CD14-positive monocyte (primary cell): Measurements from ENCODE around the gene SLC35B4. TPM values are rescaled to one million over a fixed set of nuclear protein-coding genes. Genes with fewer than 3 reads are reported as not detected.

ENCODE experiments used
- DNase-seq, 3 donors: peaks; one replicate each; pipeline ENCODE4 v3.0.0-alpha.2; 2011 to 2022
- H2AFZ ChIP-seq: 2 replicates; pipeline ENCODE4 v1.6.0; 2012; ENCODE audit warnings: mild to moderate bottlenecking, low read depth, low read length, inconsistent platforms; ENCODE audit not compliant: insufficient read depth, poor library complexity, severe bottlenecking
- H3K27ac ChIP-seq, 2 donors: 1 replicate in 1 of 2; 2 replicates in 1 of 2; pipeline ENCODE4 v1.5.1; 2012 to 2013; ENCODE audit warnings: low read length in 2 of 2, control low read depth in 1 of 2, inconsistent platforms in 1 of 2, low read depth in 1 of 2, mild to moderate bottlenecking in 1 of 2
- H3K27me3 ChIP-seq, 2 donors: one replicate each; pipeline versions ENCODE4 v1.6.0 to v1.6.1; 2011 to 2013; ENCODE audit warnings: low read length in 2 of 2; ENCODE audit not compliant: control insufficient read depth in 2 of 2, insufficient read depth in 2 of 2
- H3K36me3 ChIP-seq, 2 donors: replicated peaks in 1 of 2; 1 replicate in 1 of 2; 2 replicates in 1 of 2; pipeline versions ENCODE4 v1.5.1 to v1.6.1; 2012 to 2013; ENCODE audit warnings: low read length in 2 of 2, control low read depth in 1 of 2, inconsistent platforms in 1 of 2, mild to moderate bottlenecking in 1 of 2; ENCODE audit not compliant: insufficient read depth in 2 of 2, control insufficient read depth in 1 of 2
- H3K4me1 ChIP-seq, 2 donors: 1 replicate in 1 of 2; 2 replicates in 1 of 2; pipeline versions ENCODE4 v1.5.1 to v1.6.1; 2012 to 2013; ENCODE audit warnings: low read length in 2 of 2, control low read depth in 1 of 2, inconsistent platforms in 1 of 2, mild to moderate bottlenecking in 1 of 2, moderate library complexity in 1 of 2; ENCODE audit not compliant: insufficient read depth in 2 of 2, control insufficient read depth in 1 of 2
- H3K4me2 ChIP-seq: replicated peaks from 2 replicates; pipeline ENCODE3; 2012; ENCODE audit warnings: low read length, moderate library complexity, mild to moderate bottlenecking; ENCODE audit not compliant: poor library complexity, severe bottlenecking; ENCODE audit errors: extremely low read depth
- H3K4me3 ChIP-seq, 3 experiments: fragments of 200-600 bp in 1 of 3; sonication (generic) in 1 of 3; replicated peaks in 1 of 3; 1 replicate in 2 of 3; 2 replicates in 1 of 3; pipeline ENCODE4 v1.5.1; 2011 to 2013; ENCODE audit warnings: low read length in 3 of 3, mild to moderate bottlenecking in 3 of 3, control low read depth in 2 of 3, low read depth in 2 of 3, inconsistent platforms in 1 of 3, moderate library complexity in 1 of 3
- H3K79me2 ChIP-seq: 2 replicates; pipeline ENCODE4 v1.6.0; 2012; ENCODE audit warnings: mild to moderate bottlenecking, control low read depth, inconsistent platforms, low read length, moderate library complexity; ENCODE audit not compliant: insufficient read depth
- H3K9ac ChIP-seq: 2 replicates; pipeline ENCODE4 v1.6.0; 2017; ENCODE audit warnings: low read length, mild to moderate bottlenecking; ENCODE audit not compliant: insufficient read depth, poor library complexity, severe bottlenecking
- H3K9me3 ChIP-seq, 2 donors: replicated peaks in 1 of 2; 1 replicate in 1 of 2; 2 replicates in 1 of 2; pipeline versions ENCODE4 v1.5.1 to v1.6.1; 2012 to 2013; ENCODE audit warnings: low read length in 2 of 2, control low read depth in 1 of 2; ENCODE audit not compliant: control insufficient read depth in 1 of 2, insufficient read depth in 1 of 2
- H4K20me1 ChIP-seq: 2 replicates; pipeline ENCODE4 v1.6.0; 2012; ENCODE audit warnings: mild to moderate bottlenecking, low read length, control low read depth, moderate library complexity; ENCODE audit not compliant: insufficient read depth
- H3K27ac Mint-ChIP-seq, 7 donors: one replicate each; pipeline ENCODE4 v1.8.0; 2020; ENCODE audit warnings: mild to moderate bottlenecking in 7 of 7, mixed read lengths in 7 of 7, moderate library complexity in 6 of 7, inconsistent platforms in 2 of 7
- H3K27me3 Mint-ChIP-seq, 3 donors: one replicate each; pipeline ENCODE4 v1.8.0; 2021 to 2022; ENCODE audit warnings: low read depth in 3 of 3, mild to moderate bottlenecking in 3 of 3, mixed read lengths in 3 of 3, moderate library complexity in 3 of 3, inconsistent platforms in 1 of 3
- H3K36me3 Mint-ChIP-seq, 2 donors: one replicate each; pipeline ENCODE4 v1.8.0; 2020; ENCODE audit warnings: mixed read lengths in 2 of 2, inconsistent platforms in 1 of 2, mild to moderate bottlenecking in 1 of 2
- H3K4me1 Mint-ChIP-seq: one replicate; pipeline ENCODE4 v1.8.0; 2020; ENCODE audit warnings: mild to moderate bottlenecking, mixed read lengths
- H3K4me3 Mint-ChIP-seq, 2 donors: one replicate each; pipeline ENCODE4 v1.8.0; 2020; ENCODE audit warnings: mild to moderate bottlenecking in 2 of 2, mixed read lengths in 2 of 2, moderate library complexity in 1 of 2
- H3K9me3 Mint-ChIP-seq, 7 donors: one replicate each; pipeline ENCODE4 v1.8.0; 2020 to 2022; ENCODE audit warnings: mixed read lengths in 7 of 7, mild to moderate bottlenecking in 6 of 7, moderate library complexity in 6 of 7, inconsistent platforms in 2 of 7
- CTCF ChIP-seq: fragments of 200-600 bp; IDR thresholded peaks from one replicate; pipeline ENCODE4 v1.8.0; 2022; ENCODE audit warnings: antibody characterized with exemption, mild to moderate bottlenecking
- WGBS: methylation state at CpG from one replicate; pipeline ENCODE4 v1.1.5; 2013; ENCODE audit warnings: missing lambda C conversion rate; ENCODE audit not compliant: insufficient coverage; 5-methylcytosine and 5-hydroxymethylcytosine counted together
- intact Hi-C, 2 donors: fragments of 100-400 bp; cut with micrococcal nuclease; formaldehyde crosslinking; loops; one replicate each; pipeline versions ENCODE4 v1.15.0 to v1.15.1; 2023
- polyA plus RNA-seq, 3 donors: library from polyadenylated mRNA; depleted of rRNA in 1 of 3; unstranded in 2 of 3; stranded (reverse) in 1 of 3; fragments of 300-500 nt in 2 of 3; fragments of >200 nt in 1 of 3; fragmentation: Illumina TruSeq in 2 of 3; gene quantifications; 1 replicate in 2 of 3; 2 replicates in 1 of 3; pipeline ENCODE4 v1.2.3, GENCODE V29; 2012 to 2021

Gene SLC35B4
- polyA plus RNA-seq, 3 donors: 9.4 to 21.1 (median 12.7) TPM

- H3K27ac ChIP-seq: no peak overlapping the region
- WGBS: no CpG with 5 or more reads among the region's 7 CpGs
These were observed 38.1 kb downstream of the SLC35B4 start for GRCh38 chr7:134278502-134279153.

GRCh38 chr7:134276951-134277350 lies 39.8 kb downstream of the SLC35B4 start:
- Histone ChIP-seq H3K27me3 (peaks cover 8 to 11% of the 10 kb centered on the region in 2 donors), H3K4me2 (no peak overlapping the region), H3K79me2 (no peaks in the 10 kb centered on the region), H3K9ac (no peak overlapping the region), H3K27ac (no peak overlapping the region), H3K36me3 (no peaks in the 10 kb centered on the region), H3K4me1 (no peaks in the 10 kb centered on the region), H3K4me3 (no peak overlapping the region), H3K9me3 (no peaks in the 10 kb centered on the region), H2AFZ (no peak overlapping the region), H4K20me1 (no peaks in the 10 kb centered on the region)
- Mint-ChIP-seq H3K27ac (no peak overlapping the region), H3K9me3 (peaks cover 0 to 3% (median 0%) of the 10 kb centered on the region in 7 donors), H3K4me1 (no peaks in the 10 kb centered on the region), H3K27me3 (peaks cover 7 to 16% (median 9%) of the 10 kb centered on the region in 3 donors), H3K4me3 (no peak overlapping the region), H3K36me3 (no peaks in the 10 kb centered on the region)
- DNase-seq: no peak
- 80% methylated on average over 1 of the region's 5 CpGs for WGBS
- TF ChIP-seq CTCF: no peak
- intact Hi-C loops: no loop called here

More at GRCh38 chr7:134278502-134279153, 38.1 kb downstream of the SLC35B4 start:
- no peak for TF ChIP-seq CTCF
- H3K4me2 ChIP-seq: no peak overlapping the region
- peaks cover 8 to 10% of the 10 kb centered on the region in 2 donors for H3K27me3 ChIP-seq
- Mint-ChIP-seq H3K36me3 (no peaks in the 10 kb centered on the region), H3K9me3 (peaks cover 0 to 5% (median 3%) of the 10 kb centered on the region in 7 donors), H3K27me3 (peaks cover 7 to 19% (median 11%) of the 10 kb centered on the region in 3 donors), H3K4me3 (no peak overlapping the region), H3K27ac (peak overlapping the region in 1 of 7 donors; percentile 39), H3K4me1 (no peaks in the 10 kb centered on the region)
- H2AFZ ChIP-seq: no peak overlapping the region
- no peak overlapping the region for H3K4me3 ChIP-seq
- H3K4me1 ChIP-seq: no peaks in the 10 kb centered on the region
- H3K9ac ChIP-seq: no peak overlapping the region
- intact Hi-C loops: no loop called here
- no peak for DNase-seq
- H3K79me2 ChIP-seq: no peaks in the 10 kb centered on the region
- no peaks in the 10 kb centered on the region for H4K20me1 ChIP-seq
- H3K9me3 ChIP-seq: no peaks in the 10 kb centered on the region
- H3K36me3 ChIP-seq: no peaks in the 10 kb centered on the region
